KMS-11 (cell line): Measurements from ENCODE around the gene KCTD1.

Experiments used
- H2AFZ ChIP-seq: fragments of 200-600 bp; sonication (generic); 2 replicates; pipeline ENCODE4 v1.6.1; 2016; ENCODE audit warnings: antibody characterized with exemption, mixed run types, low read depth
- H3K27ac ChIP-seq: fragments of 200-600 bp; sonication (generic); 2 replicates; pipeline ENCODE4 v1.6.1; 2016; ENCODE audit warnings: mild to moderate bottlenecking, mixed run types
- H3K27me3 ChIP-seq: fragments of 200-600 bp; sonication (generic); 2 replicates; pipeline ENCODE4 v1.6.1; 2017; ENCODE audit warnings: mild to moderate bottlenecking, low read depth, mixed run types, moderate library complexity; ENCODE audit not compliant: insufficient read depth
- H3K36me3 ChIP-seq: fragments of 200-600 bp; sonication (generic); 2 replicates; pipeline ENCODE4 v1.6.1; 2017; ENCODE audit warnings: mild to moderate bottlenecking, mixed run types; ENCODE audit not compliant: insufficient read depth
- H3K4me1 ChIP-seq: fragments of 200-600 bp; sonication (generic); 2 replicates; pipeline ENCODE4 v1.6.1; 2016; ENCODE audit warnings: mild to moderate bottlenecking, low read depth, mixed run types; ENCODE audit not compliant: poor library complexity, severe bottlenecking
- H3K4me2 ChIP-seq: fragments of 200-600 bp; sonication (generic); 2 replicates; pipeline ENCODE4 v1.7.0; 2016; ENCODE audit warnings: mild to moderate bottlenecking, mixed run types
- H3K4me3 ChIP-seq: fragments of 200-600 bp; sonication (generic); IDR thresholded peaks from 2 replicates; pipeline ENCODE4 v1.6.1; 2017; ENCODE audit warnings: low read depth, low read length, mixed read lengths; ENCODE audit not compliant: insufficient read depth
- H3K79me2 ChIP-seq: fragments of 200-600 bp; sonication (generic); 2 replicates; pipeline ENCODE4 v1.6.1; 2016; ENCODE audit warnings: low read depth, mixed run types; ENCODE audit not compliant: insufficient read depth
- H3K9ac ChIP-seq: fragments of 200-600 bp; sonication (generic); 2 replicates; pipeline ENCODE4 v1.6.1; 2016; ENCODE audit warnings: mild to moderate bottlenecking, mixed run types
- H4K20me1 ChIP-seq: fragments of 200-600 bp; sonication (generic); 2 replicates; pipeline ENCODE4 v1.6.1; 2016; ENCODE audit warnings: mild to moderate bottlenecking, mixed run types; ENCODE audit not compliant: insufficient read depth
- CTCF ChIP-seq: fragments of 200-600 bp; sonication (generic); conservative IDR thresholded peaks from 2 replicates; pipeline ENCODE4 v1.6.1; 2017; ENCODE audit warnings: low read depth, mild to moderate bottlenecking, antibody characterized with exemption, low read length, moderate library complexity, mixed read lengths

Gene KCTD1

GRCh38 chr18:26566874-26567555, 18.7 kb upstream of the KCTD1 start:
- H3K4me1 ChIP-seq, result no peaks in the 10 kb centered on the region
- no peak overlapping the region for H3K4me2 ChIP-seq
- H3K27me3 ChIP-seq, result no peaks in the 10 kb centered on the region
- TF ChIP-seq CTCF, result no peak
- no peak overlapping the region for H3K27ac ChIP-seq
- H3K79me2 ChIP-seq, result no peaks in the 10 kb centered on the region
- H3K4me3 ChIP-seq, result no peak overlapping the region
- H3K9ac ChIP-seq, result no peak overlapping the region
- no peaks in the 10 kb centered on the region for H4K20me1 ChIP-seq
- no peaks in the 10 kb centered on the region for H3K36me3 ChIP-seq
- no peak overlapping the region for H2AFZ ChIP-seq

- Histone ChIP-seq H3K9ac (no peak overlapping the region), H4K20me1 (no peaks in the 10 kb centered on the region), H3K4me2 (no peak overlapping the region), H3K79me2 (no peaks in the 10 kb centered on the region), H3K4me1 (no peaks in the 10 kb centered on the region), H3K4me3 (no peak overlapping the region), H2AFZ (no peak overlapping the region), H3K27ac (no peak overlapping the region), H3K36me3 (no peaks in the 10 kb centered on the region), H3K27me3 (no peaks in the 10 kb centered on the region)
- no peak for TF ChIP-seq CTCF
Observed at GRCh38 chr18:26565514-26565913, 17.2 kb upstream of the KCTD1 start.

- no peaks in the 10 kb centered on the region for H3K36me3 ChIP-seq
- H3K27ac ChIP-seq, result no peak overlapping the region
- H3K27me3 ChIP-seq, result no peaks in the 10 kb centered on the region
- H2AFZ ChIP-seq, result no peak overlapping the region
- no peaks in the 10 kb centered on the region for H3K4me1 ChIP-seq
- no peaks in the 10 kb centered on the region for H3K79me2 ChIP-seq
- H3K4me2 ChIP-seq, result no peak overlapping the region
- H3K9ac ChIP-seq, result no peak overlapping the region
- no peaks in the 10 kb centered on the region for H4K20me1 ChIP-seq
- no peak overlapping the region for H3K4me3 ChIP-seq
- TF ChIP-seq CTCF, result no peak
Observed at GRCh38 chr18:26563024-26563423, 14.7 kb upstream of the KCTD1 start.

GRCh38 chr18:26562568-26562967, 14.2 kb upstream of the KCTD1 start:
- no peak for TF ChIP-seq CTCF
- H3K9ac ChIP-seq, result no peak overlapping the region
- H3K79me2 ChIP-seq, result no peaks in the 10 kb centered on the region
- no peaks in the 10 kb centered on the region for H3K36me3 ChIP-seq
- H2AFZ ChIP-seq, result no peak overlapping the region
- no peaks in the 10 kb centered on the region for H3K27me3 ChIP-seq
- H3K4me1 ChIP-seq, result no peaks in the 10 kb centered on the region
- H4K20me1 ChIP-seq, result no peaks in the 10 kb centered on the region
- H3K4me3 ChIP-seq, result no peak overlapping the region
- H3K27ac ChIP-seq, result no peak overlapping the region
- H3K4me2 ChIP-seq, result no peak overlapping the region
